Endothelial cell of umbilical vein (primary cell): ENCODE results near the gene DIO1. TPM values are rescaled to one million over a fixed set of nuclear protein-coding genes. Genes with fewer than 3 reads are reported as not detected.

Experiments used
- BruUV-seq: library from RNA; stranded (reverse); fragments of 400-500 nt; replicated peaks from 2 replicates; lab custom pipeline; 2021; lab: Mats Ljungman, UMichigan
- CTCF ChIA-PET: fragments of 300-600, 350-600 bp; sonication (Branson Sonifier 250); formaldehyde crosslinking; loops from one replicate; lab custom pipeline; 2021; ENCODE audit warnings: antibody characterized with exemption, inconsistent platforms; lab: Charles Lee
- POLR2A ChIA-PET: fragments of 300-600, 350-600 bp; sonication (Branson Sonifier 250); formaldehyde crosslinking; loops from one replicate; lab custom pipeline; 2021; ENCODE audit warnings: antibody characterized with exemption, inconsistent platforms; lab: Charles Lee
- DNase-seq: peaks from one replicate; pipeline ENCODE4 v3.0.0-alpha.2; 2011; ENCODE audit warnings: low read depth, low spot score
- FAIRE-seq: peaks from 2 replicates; lab custom pipeline; 2011; peaks lifted over from hg19 to GRCh38; lab: Jason Lieb, UNC
- H2AFZ ChIP-seq: 2 replicates; pipeline ENCODE4 v1.6.0; 2012; ENCODE audit warnings: low read depth, low read length, control low read depth, inconsistent platforms
- H3K27ac ChIP-seq: 2 replicates; pipeline ENCODE4 v1.5.1; 2011; ENCODE audit warnings: low read depth, mild to moderate bottlenecking, control low read depth, low read length, moderate library complexity; ENCODE audit not compliant: insufficient read depth
- H3K27me3 ChIP-seq, 2 experiments: 2 replicates each; pipeline versions ENCODE4 v1.6.0 to v1.6.1; 2011; ENCODE audit warnings: low read length in 2 of 2, mixed read lengths in 1 of 2; ENCODE audit not compliant: control insufficient read depth in 2 of 2, insufficient read depth in 2 of 2
- H3K36me3 ChIP-seq, 2 experiments: 2 replicates in 1 of 2; 3 replicates in 1 of 2; pipeline ENCODE4 v1.5.1; 2011; ENCODE audit warnings: low read length in 2 of 2, mild to moderate bottlenecking in 1 of 2, moderate library complexity in 1 of 2; ENCODE audit not compliant: control insufficient read depth in 2 of 2, insufficient read depth in 2 of 2; ENCODE audit errors: extremely low read depth in 1 of 2
- H3K4me1 ChIP-seq: 3 replicates; pipeline ENCODE4 v1.5.1; 2011; ENCODE audit warnings: mild to moderate bottlenecking, low read length; ENCODE audit not compliant: control insufficient read depth, insufficient read depth; ENCODE audit errors: extremely low read depth
- H3K4me2 ChIP-seq: 2 replicates; pipeline ENCODE4 v1.6.1; 2011; ENCODE audit warnings: low read length, control low read depth, mixed read lengths; ENCODE audit not compliant: insufficient read depth
- H3K4me3 ChIP-seq, 3 experiments: fragments of 200-600 bp in 1 of 3; sonication (generic), shearing (Covaris generic) in 1 of 3; replicated peaks in 1 of 3; 2 replicates each; pipeline ENCODE4 v1.5.1; 2011 to 2016; ENCODE audit warnings: control low read depth in 3 of 3, low read length in 3 of 3, mild to moderate bottlenecking in 2 of 3, inconsistent platforms in 1 of 3, low read depth in 1 of 3, moderate library complexity in 1 of 3; ENCODE audit not compliant: insufficient read depth in 1 of 3
- H3K79me2 ChIP-seq: 2 replicates; pipeline ENCODE4 v1.6.0; 2012; ENCODE audit warnings: low read length, inconsistent platforms; ENCODE audit not compliant: control insufficient read depth, insufficient read depth
- H3K9ac ChIP-seq: replicated peaks from 2 replicates; pipeline ENCODE3; 2011; ENCODE audit warnings: low read length, control low read depth; ENCODE audit not compliant: insufficient read depth; ENCODE audit errors: extremely low read depth
- H3K9me1 ChIP-seq: replicated peaks from 3 replicates; pipeline ENCODE4 v1.6.0; 2011; ENCODE audit warnings: mild to moderate bottlenecking, low read length; ENCODE audit not compliant: control insufficient read depth, insufficient read depth; ENCODE audit errors: extremely low read depth
- H3K9me3 ChIP-seq: replicated peaks from 2 replicates; pipeline ENCODE4 v1.5.1; 2012; ENCODE audit warnings: low read length, inconsistent platforms; ENCODE audit not compliant: control insufficient read depth, insufficient read depth
- H4K20me1 ChIP-seq: replicated peaks from 2 replicates; pipeline ENCODE3; 2011; ENCODE audit warnings: mild to moderate bottlenecking, low read length; ENCODE audit not compliant: control insufficient read depth, insufficient read depth; ENCODE audit errors: extremely low read depth
- CTCF ChIP-seq, 2 donors: IDR thresholded peaks; 1 replicate in 1 of 2; 2 replicates in 1 of 2; pipeline ENCODE4 v1.5.1; 2011; ENCODE audit warnings: low read length in 2 of 2, mild to moderate bottlenecking in 2 of 2, moderate library complexity in 2 of 2, control low read depth in 1 of 2, inconsistent platforms in 1 of 2, low read depth in 1 of 2; ENCODE audit not compliant: insufficient read depth in 1 of 2; ENCODE audit errors: extremely low read depth in 1 of 2
- EZH2 ChIP-seq: IDR thresholded peaks from 2 replicates; pipeline ENCODE4 v1.6.1; 2012; ENCODE audit warnings: borderline replicate concordance, low read depth, mild to moderate bottlenecking, moderate library complexity, low read length, inconsistent platforms; ENCODE audit not compliant: severe bottlenecking
- FOS ChIP-seq: IDR thresholded peaks from 2 replicates; pipeline ENCODE4 v1.6.1; 2011; ENCODE audit warnings: mild to moderate bottlenecking, low read length, moderate library complexity, borderline replicate concordance; ENCODE audit not compliant: insufficient read depth
- GATA2 ChIP-seq: IDR thresholded peaks from 2 replicates; pipeline ENCODE4 v1.7.0; 2011; ENCODE audit warnings: low read depth, mild to moderate bottlenecking, moderate library complexity, mixed read lengths, low read length; ENCODE audit not compliant: insufficient read length, insufficient read depth
- JUN ChIP-seq: IDR thresholded peaks from 2 replicates; pipeline ENCODE4 v1.6.1; 2011; ENCODE audit warnings: borderline replicate concordance, low read depth; ENCODE audit not compliant: insufficient read length, insufficient read depth
- MAX ChIP-seq: IDR thresholded peaks from 2 replicates; pipeline ENCODE4 v1.6.1; 2011; ENCODE audit not compliant: insufficient read depth, insufficient read length
- MYC ChIP-seq: IDR thresholded peaks from one replicate; pipeline ENCODE4 v1.6.1; 2011; ENCODE audit warnings: mild to moderate bottlenecking, low read depth, low read length
- POLR2A ChIP-seq: IDR thresholded peaks from 2 replicates; pipeline ENCODE4 v1.6.1; 2012; ENCODE audit warnings: low read depth, mild to moderate bottlenecking, control low read depth, low read length
- POLR2AphosphoS5 ChIP-seq: IDR thresholded peaks from 2 replicates; pipeline ENCODE4 v1.6.1; 2012; ENCODE audit warnings: low read depth, mild to moderate bottlenecking, control low read depth, low read length, moderate library complexity; ENCODE audit not compliant: insufficient read depth
- dilution Hi-C: fragments of 300-500 bp; cut with MboI; formaldehyde crosslinking; loops from one replicate; pipeline ENCODE4 v1.15.0; 2019; ENCODE audit warnings: low sequenced_read_pairs; ENCODE audit not compliant: extremely low pct_ligation_motif_present
- intact Hi-C: fragments of 100-400 bp; cut with micrococcal nuclease; formaldehyde crosslinking; loops from one replicate; pipeline ENCODE4 v1.10.0; 2022
- polyA plus RNA-seq, 4 experiments: library from polyadenylated mRNA; depleted of rRNA in 3 of 4; stranded (reverse) in 3 of 4; unstranded in 1 of 4; fragments of >200 nt; gene quantifications; 2 replicates each; pipeline versions ENCODE4 v1.2.1 to v1.2.3, GENCODE V29; 2011 to 2012; ENCODE audit warnings: missing spikeins in 1 of 4
- total RNA-seq: library from RNA; stranded (reverse); gene quantifications from 2 replicates; pipeline ENCODE4 v1.2.3, GENCODE V29; 2021

The DIO1 gene
- total and polyA plus RNA-seq, 2 donors (not counting 3 experiments of a cell fraction or from before 2014, with no cell fraction given), result not detected

DNA sequence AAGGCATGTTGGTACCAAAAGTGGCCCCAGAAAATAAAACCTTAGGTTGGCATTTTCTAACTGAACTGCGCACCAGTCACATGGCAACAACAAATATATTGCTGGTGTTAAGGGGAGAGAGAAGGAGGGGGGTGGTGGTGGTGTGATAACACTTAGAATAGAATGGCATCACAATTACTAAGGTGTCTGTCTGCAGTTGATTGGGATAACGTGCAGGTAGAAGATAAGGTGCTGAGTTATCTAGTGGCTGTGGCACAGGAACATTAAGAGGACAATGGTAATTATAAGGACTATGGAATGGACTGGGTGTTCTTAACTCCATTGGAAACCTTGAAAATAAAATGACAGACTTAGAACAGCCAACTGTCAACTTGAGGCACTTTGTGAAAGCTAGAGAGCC, 3.0 kb upstream of the DIO1 start:
- BruUV-seq, result no TSS peak
- no peak overlapping the region for H3K9ac ChIP-seq

More for the DNA sequence above, 3.0 kb upstream of the DIO1 start:
- FAIRE-seq (no peak), DNase-seq (no peak)
- intact Hi-C loops, result no loop called here
- dilution Hi-C loops, result no loop called here
- Histone ChIP-seq H3K4me1 (peaks cover 8% of the 10 kb centered on the region), H3K4me2 (no peak overlapping the region), H4K20me1 (no peaks in the 10 kb centered on the region), H3K27ac (no peak overlapping the region), H3K27me3 (no peaks in the 10 kb centered on the region), H3K79me2 (no peaks in the 10 kb centered on the region), H3K4me3 (no peak overlapping the region), H3K9me3 (no peaks in the 10 kb centered on the region), H3K9me1 (no peaks in the 10 kb centered on the region), H2AFZ (no peak overlapping the region), H3K36me3 (no peaks in the 10 kb centered on the region)
- TF ChIP-seq JUN, result no peak
- no peak for TF ChIP-seq CTCF (IDR thresholded peaks at IDR 0.05; ENCODE audit: extremely low read depth in 1 of 2, insufficient read depth in 1 of 2, low read depth in 1 of 2, low read length in 2 of 2)
- TF ChIP-seq POLR2AphosphoS5, result no peak
- no peak for TF ChIP-seq GATA2
- TF ChIP-seq EZH2, result no peak
- TF ChIP-seq POLR2A, result no peak
- no peak for TF ChIP-seq MAX
- no peak for TF ChIP-seq MYC
- TF ChIP-seq FOS, result no peak
- CTCF ChIA-PET, result interaction anchor here (2.0 kb wide), 1 partner anchor 12 kb away, joined by 16 read pairs; no protein-coding TSS in a partner anchor
- POLR2A ChIA-PET, result no interaction called here
